Endometrial microvascular endothelial cells (primary cell): ENCODE measurements around the gene ATAD2B. TPM values are rescaled to one million over a fixed set of nuclear protein-coding genes. Genes with fewer than 3 reads are reported as not detected.

ENCODE experiments used
- in situ Hi-C: cut with HindIII; loops from 2 replicates; pipeline ENCODE4 v1.10.0; 2017; ENCODE audit warnings: low sequenced_read_pairs, low pct_unique_long_range_greater_than_20kb; ENCODE audit errors: inconsistent ontology term
- total RNA-seq: library from RNA; depleted of rRNA; stranded (reverse); fragments of >200 nt; gene quantifications from one replicate; pipeline ENCODE4 v1.2.3, GENCODE V29; 2015; ENCODE audit errors: inconsistent ontology term

ATAD2B gene
- total RNA-seq, 1 donor from 2014 or later, result 5.0 TPM

- in situ Hi-C loops, result no loop called here
Measured at GRCh38 chr2:23843051-23843976, 83.6 kb downstream of the ATAD2B start.

GRCh38 chr2:23839919-23840578 lies 86.9 kb downstream of the ATAD2B start:
- in situ Hi-C loops, result no loop called here

GRCh38 chr2:23838996-23839395 lies 87.9 kb downstream of the ATAD2B start:
- in situ Hi-C loops, result no loop called here

- in situ Hi-C loops, result no loop called here
Measured at GRCh38 chr2:23838581-23838980, 88.3 kb downstream of the ATAD2B start.

GRCh38 chr2:23837871-23838270 lies 89.1 kb downstream of the ATAD2B start:
- in situ Hi-C loops, result no loop called here

GRCh38 chr2:23836971-23837565 lies 89.9 kb downstream of the ATAD2B start:
- in situ Hi-C loops, result no loop called here

GRCh38 chr2:23836505-23836904 lies 90.4 kb downstream of the ATAD2B start:
- in situ Hi-C loops, result no loop called here

GRCh38 chr2:23835988-23836387 lies 90.9 kb downstream of the ATAD2B start:
- in situ Hi-C loops, result no loop called here

- in situ Hi-C loops, result no loop called here
Measured at GRCh38 chr2:23835423-23835822, 91.5 kb downstream of the ATAD2B start.

GRCh38 chr2:23828986-23829385 lies 97.9 kb downstream of the ATAD2B start:
- in situ Hi-C loops, result no loop called here

GRCh38 chr2:23828256-23828980 lies 98.5 kb downstream of the ATAD2B start:
- in situ Hi-C loops, result no loop called here

GRCh38 chr2:23827287-23827686 lies 99.6 kb downstream of the ATAD2B start:
- in situ Hi-C loops, result no loop called here

- in situ Hi-C loops, result no loop called here
Measured at GRCh38 chr2:23826771-23827170, 100.2 kb downstream of the ATAD2B start.

GRCh38 chr2:23826040-23826439 lies 100.9 kb downstream of the ATAD2B start:
- in situ Hi-C loops, result no loop called here

GRCh38 chr2:23824777-23825212 lies 102.1 kb downstream of the ATAD2B start:
- in situ Hi-C loops, result no loop called here

- in situ Hi-C loops, result no loop called here
Measured at GRCh38 chr2:23823863-23824262, 103.1 kb downstream of the ATAD2B start.

- in situ Hi-C loops, result no loop called here
Measured at GRCh38 chr2:23814963-23815362, 112.0 kb downstream of the ATAD2B start.

- in situ Hi-C loops, result no loop called here
Measured at GRCh38 chr2:23813438-23813837, 113.5 kb downstream of the ATAD2B start.

GRCh38 chr2:23809150-23809549 lies 117.8 kb downstream of the ATAD2B start:
- in situ Hi-C loops, result no loop called here
